Measurements from ENCODE around the gene COLEC12. TPM values are rescaled to one million over a fixed set of nuclear protein-coding genes. Genes with fewer than 3 reads are reported as not detected.
A peak's percentile ranks its signal among the peaks of the same experiment; 100 is the strongest.
"Not testable (repeated sequence)": the region's sequence is repeated elsewhere in the genome, so short reads cannot be mapped to it uniquely, and the experiment has no call there.

The COLEC12 gene
- total RNA-seq, 1 donor from 2014 or later, result 93.7 TPM

DNA sequence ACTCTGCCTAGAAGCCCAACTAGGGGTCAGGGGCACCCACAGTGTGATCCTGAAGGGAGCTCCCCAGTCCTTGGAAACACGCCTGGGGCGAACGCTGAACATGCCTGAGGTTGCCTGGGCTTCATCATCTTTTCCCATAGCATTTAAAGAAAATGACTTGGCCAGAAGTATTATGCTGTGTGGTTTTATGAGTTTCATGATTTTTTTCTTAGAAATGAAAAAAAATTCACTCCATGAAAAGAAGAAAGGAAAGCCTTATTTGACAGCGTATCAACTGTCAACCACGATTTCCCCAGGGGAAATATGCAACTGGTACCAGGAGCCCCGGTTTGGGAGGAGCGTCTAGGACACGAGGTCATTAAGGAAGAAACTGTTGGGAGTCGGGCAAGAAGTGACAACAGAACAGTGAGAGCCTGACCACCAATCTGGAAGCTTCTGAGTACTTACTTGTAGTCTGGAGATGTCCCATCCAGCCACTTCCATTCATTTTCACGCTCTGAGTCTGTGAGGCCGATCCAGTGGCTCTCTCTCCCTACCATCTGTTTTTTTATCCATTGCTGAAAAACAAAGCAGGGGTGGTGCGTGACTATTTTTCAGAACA, 169.2 kb downstream of the COLEC12 start:
- DNase-seq (ENCODE audit: low spot score), result peak; percentile 42

DNA sequence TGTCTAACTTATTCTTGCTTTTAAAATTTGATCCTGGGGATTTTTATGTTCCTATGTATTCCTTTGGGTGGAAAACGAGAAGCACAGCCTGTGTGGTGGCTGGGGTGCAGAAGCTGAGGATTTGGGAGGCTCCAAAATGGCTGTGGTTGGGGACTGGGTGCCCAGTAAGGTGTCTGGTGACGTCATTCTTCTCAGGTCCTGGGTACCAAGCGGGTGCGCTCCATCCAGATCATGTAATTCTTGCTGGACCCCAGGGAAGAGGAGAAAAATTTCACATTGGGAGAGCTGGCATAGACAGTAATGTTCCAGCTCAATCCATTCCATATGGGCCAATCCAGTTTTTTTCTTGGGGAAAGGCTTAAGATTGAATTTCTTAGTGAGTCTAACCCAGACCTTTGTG, 171.6 kb downstream of the COLEC12 start:
- DNase-seq (ENCODE audit: low spot score), result no peak

GRCh38 chr18:326846-327245, 173.7 kb downstream of the COLEC12 start:
- DNase-seq (ENCODE audit: low spot score), result no peak

DNA sequence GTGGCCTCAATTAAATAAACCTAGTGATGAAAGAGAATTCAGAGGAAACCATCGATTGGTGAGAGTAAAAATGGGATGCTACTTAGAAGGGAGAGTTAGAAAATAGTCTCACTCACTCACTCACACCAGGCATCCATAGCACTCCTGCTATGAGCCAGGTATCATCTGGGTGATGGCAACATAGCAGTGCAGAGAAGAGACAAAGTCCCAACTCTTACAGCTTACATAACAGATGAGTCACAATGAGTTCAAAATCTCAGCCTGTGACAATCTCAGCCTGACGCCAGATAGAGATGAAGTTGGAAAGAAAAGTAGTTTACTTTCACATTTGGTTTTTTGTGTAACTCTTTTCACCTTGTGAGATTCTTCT, 177.3 kb downstream of the COLEC12 start:
- no peak for DNase-seq (ENCODE audit: low spot score)

DNA sequence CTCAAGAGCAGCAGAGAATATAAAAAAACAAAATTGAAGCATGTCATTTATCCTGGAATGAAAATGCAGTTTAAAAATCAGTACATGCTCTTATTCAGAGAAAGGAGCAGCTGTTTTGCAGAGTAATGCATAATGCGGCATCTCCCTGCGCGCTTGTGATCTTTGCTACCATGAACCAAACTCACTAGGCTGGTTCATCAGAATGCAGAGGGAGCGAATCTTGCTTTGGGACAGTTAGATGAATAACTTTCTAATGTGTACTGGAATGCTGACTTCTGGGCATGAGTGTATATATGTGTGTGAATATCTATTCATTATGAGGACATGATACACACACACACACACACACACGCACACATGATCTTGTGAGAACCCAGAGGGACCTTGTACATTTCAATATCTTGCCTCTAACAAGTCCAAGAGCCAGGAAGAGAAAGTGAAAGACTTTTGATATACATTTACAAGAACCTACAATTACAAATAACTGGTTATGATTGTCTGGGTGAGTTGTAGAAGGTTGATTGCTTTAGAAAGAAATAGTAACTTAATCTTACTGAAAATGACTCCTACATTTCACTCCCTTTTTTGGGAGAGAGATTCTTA, 178.5 kb downstream of the COLEC12 start:
- no peak for DNase-seq (ENCODE audit: low spot score)

GRCh38 chr18:320155-320554, 180.3 kb downstream of the COLEC12 start:
- DNase-seq (ENCODE audit: low spot score), result no peak

GRCh38 chr18:319720-320119, 180.8 kb downstream of the COLEC12 start:
- no peak for DNase-seq (ENCODE audit: low spot score)

GRCh38 chr18:318791-319291, 181.7 kb downstream of the COLEC12 start:
- DNase-seq (ENCODE audit: low spot score), result no peak

- DNase-seq (ENCODE audit: low spot score), result no peak
Observed at GRCh38 chr18:317618-318017, 182.9 kb downstream of the COLEC12 start.

GRCh38 chr18:316393-316792, 184.1 kb downstream of the COLEC12 start:
- no peak for DNase-seq (ENCODE audit: low spot score)

DNA sequence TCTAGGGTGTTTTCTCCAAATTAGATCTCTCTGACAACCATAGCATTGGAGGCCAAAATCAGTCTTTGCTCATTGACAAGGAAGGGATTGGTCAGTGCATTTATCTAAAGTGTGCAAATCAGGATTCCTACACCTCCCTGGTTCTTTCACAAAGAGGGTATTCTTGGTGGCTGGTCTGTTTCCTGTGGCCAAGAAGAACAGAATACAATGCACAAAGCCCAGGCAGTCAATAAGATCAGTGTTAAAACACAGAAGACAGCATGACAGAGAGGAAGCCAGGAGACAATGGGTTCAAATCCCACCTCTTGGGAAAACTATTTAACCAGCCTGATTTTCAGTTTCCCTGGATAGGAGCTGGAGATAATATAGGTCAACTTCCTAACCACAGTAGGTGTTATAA, 186.6 kb downstream of the COLEC12 start:
- no peak for DNase-seq (ENCODE audit: low spot score)

DNA sequence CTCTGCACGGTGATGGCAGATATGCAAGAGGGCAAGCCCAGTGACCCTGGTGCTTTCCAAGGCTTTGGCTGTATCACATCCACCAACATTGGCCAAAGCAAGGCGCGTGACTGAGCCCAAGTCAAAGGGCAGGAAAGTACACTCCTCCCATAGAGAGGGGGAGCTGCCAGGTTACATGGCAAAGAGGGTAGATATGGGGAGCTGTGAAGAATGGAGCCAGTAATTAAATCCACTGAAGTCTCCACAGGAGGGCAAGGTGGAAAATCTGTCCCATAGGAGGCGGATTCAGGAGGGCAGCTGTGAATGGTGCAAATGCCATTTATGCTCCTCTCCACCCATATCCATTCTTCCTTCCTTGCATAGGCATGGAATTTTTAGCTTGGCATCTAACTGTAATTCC, 188.1 kb downstream of the COLEC12 start:
- no peak for DNase-seq (ENCODE audit: low spot score)

- DNase-seq (ENCODE audit: low spot score), result no peak
Observed at GRCh38 chr18:310042-310441, 190.5 kb downstream of the COLEC12 start.

DNA sequence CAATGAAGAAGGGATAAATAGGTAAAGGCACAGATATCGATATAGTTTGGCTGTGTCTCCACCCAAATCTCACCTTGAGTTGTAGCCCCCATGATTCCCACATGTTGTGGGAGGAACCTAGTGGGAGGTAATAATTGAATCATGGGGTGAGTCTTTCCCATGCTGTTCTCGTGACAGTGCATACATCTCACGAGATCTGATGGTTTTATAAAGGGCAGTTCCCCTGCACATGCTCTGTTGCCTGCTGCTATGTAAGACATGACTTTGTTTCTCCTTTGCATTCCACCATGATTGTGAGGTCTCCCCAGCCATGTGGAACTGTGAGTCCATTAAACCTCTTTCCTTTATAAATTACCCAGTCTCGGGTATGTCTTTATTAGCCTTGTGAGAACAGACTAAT, 192.4 kb downstream of the COLEC12 start:
- DNase-seq (ENCODE audit: low spot score), result not testable (repeated sequence)

DNA sequence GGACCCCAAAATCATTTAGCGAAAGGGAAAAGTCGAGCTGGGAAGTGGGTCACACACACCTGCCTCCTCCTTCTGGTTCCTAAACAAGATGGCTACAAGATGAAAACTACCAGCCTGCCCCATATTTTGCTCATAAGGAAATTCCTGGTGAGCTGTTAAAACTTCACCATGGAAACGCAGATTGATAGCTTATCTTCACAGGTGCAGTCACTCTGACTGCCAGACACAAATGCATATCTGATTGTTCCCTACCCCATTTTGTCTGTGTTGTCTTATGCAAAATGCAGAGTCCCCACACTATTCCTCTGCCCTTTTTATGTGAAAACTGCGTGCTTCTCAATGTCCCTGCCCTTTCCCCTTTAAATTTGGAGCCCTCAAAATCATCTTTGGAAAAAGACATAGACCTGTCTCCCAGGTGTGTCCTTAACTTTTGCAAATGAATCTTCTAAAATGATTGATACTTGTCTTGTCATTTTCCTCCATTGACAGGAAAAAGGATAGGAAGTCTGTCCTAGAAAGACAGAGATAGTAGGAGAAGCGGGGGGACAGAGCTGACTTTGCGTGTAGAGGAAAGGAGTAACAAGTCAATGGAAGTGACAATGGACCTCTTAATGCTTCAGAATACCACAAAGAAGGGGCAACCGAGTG, 193.8 kb downstream of the COLEC12 start:
- no peak for DNase-seq (ENCODE audit: low spot score)

GRCh38 chr18:305003-305501, 195.4 kb downstream of the COLEC12 start:
- DNase-seq (ENCODE audit: low spot score), result no peak

GRCh38 chr18:303607-304006, 196.9 kb downstream of the COLEC12 start:
- no peak for DNase-seq (ENCODE audit: low spot score)

- DNase-seq (ENCODE audit: low spot score), result no peak
Observed at GRCh38 chr18:303011-303410, 197.5 kb downstream of the COLEC12 start.

- DNase-seq (ENCODE audit: low spot score), result no peak
Observed at GRCh38 chr18:302097-302496, 198.4 kb downstream of the COLEC12 start.

- no peak for DNase-seq (ENCODE audit: low spot score)
Observed at GRCh38 chr18:297936-298335, 202.6 kb downstream of the COLEC12 start.

GRCh38 chr18:295756-296490, 204.6 kb downstream of the COLEC12 start:
- DNase-seq (ENCODE audit: low spot score), result peak; percentile 65

DNA sequence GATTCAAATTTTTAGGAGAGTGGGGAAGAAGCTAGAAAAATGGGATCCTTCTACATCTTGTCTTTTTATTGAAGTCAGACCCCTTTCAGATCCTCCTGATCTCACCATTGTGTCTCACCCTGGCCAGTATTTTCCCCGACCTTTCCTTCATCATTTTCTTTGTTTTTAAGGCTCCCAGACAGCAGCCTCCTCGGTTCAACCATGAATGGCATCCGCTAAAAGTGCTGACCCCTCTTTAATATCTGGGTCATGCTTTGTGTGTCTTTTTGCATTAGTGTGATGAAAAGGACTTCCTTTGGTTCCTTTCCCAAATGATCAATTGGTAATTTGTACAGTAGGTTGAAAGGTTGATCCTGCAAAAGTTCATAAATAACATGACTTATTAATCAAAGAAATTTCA, 205.9 kb downstream of the COLEC12 start:
- no peak for DNase-seq (ENCODE audit: low spot score)

Data from umbilical cord (tissue), 2 donors.